SK-N-SH treated with all-trans-retinoic acid at 6 μM for 48 hours (cell line): ENCODE measurements around the gene PLEKHM3.

Experiments
- ATAC-seq: fragments of 200-7000 bp; cut with Tn5 transposase; 3 replicates; pipeline ENCODE4 v1.9.1; 2020; ENCODE audit warnings: mild to moderate bottlenecking, moderate library complexity
- ARNTL ChIP-seq: fragments of 450-650 bp; formaldehyde crosslinking; IDR thresholded peaks from 2 replicates; pipeline ENCODE4 v1.5.0; 2020; ENCODE audit warnings: low read depth, mild to moderate bottlenecking, moderate library complexity, borderline replicate concordance
- BACH2 ChIP-seq: fragments of 250-450 bp; sonication (Bioruptor Pico); IDR thresholded peaks from 2 replicates; pipeline ENCODE4 v1.9.0; 2021; ENCODE audit warnings: mild to moderate bottlenecking, borderline replicate concordance
- CREB5 ChIP-seq: fragments of 250-450 bp; sonication (Bioruptor Pico); IDR thresholded peaks from 2 replicates; pipeline ENCODE4 v1.5.1; 2020; ENCODE audit warnings: low read depth, mild to moderate bottlenecking, moderate library complexity
- ESRRG ChIP-seq: fragments of 250-450 bp; sonication (Bioruptor Pico); IDR thresholded peaks from 2 replicates; pipeline ENCODE4 v1.6.1; 2021; ENCODE audit warnings: mild to moderate bottlenecking
- GLIS3 ChIP-seq: fragments of 250-450 bp; sonication (Bioruptor Pico); IDR thresholded peaks from 2 replicates; pipeline ENCODE4 v1.5.0; 2020; ENCODE audit warnings: mild to moderate bottlenecking, moderate library complexity
- ISL1 ChIP-seq: fragments of 250-450 bp; sonication (Bioruptor Pico); IDR thresholded peaks from 2 replicates; pipeline ENCODE4 v2.1.2; 2022; ENCODE audit warnings: mild to moderate bottlenecking, moderate library complexity
- OSR1 ChIP-seq: fragments of 250-450 bp; sonication (Bioruptor Pico); IDR thresholded peaks from 2 replicates; pipeline ENCODE4 v1.8.0; 2022; ENCODE audit warnings: moderate library complexity, mild to moderate bottlenecking, inconsistent platforms
- PATZ1 ChIP-seq: fragments of 250-450 bp; sonication (Bioruptor Pico); IDR thresholded peaks from 2 replicates; pipeline ENCODE4 v1.8.0; 2020; ENCODE audit warnings: mild to moderate bottlenecking, moderate library complexity, borderline replicate concordance
- RARB ChIP-seq: fragments of 250-450 bp; sonication (Bioruptor Pico); IDR thresholded peaks from 2 replicates; pipeline ENCODE4 v1.8.0; 2021; ENCODE audit warnings: mild to moderate bottlenecking, moderate library complexity
- SNAI2 ChIP-seq: fragments of 250-450 bp; sonication (Bioruptor Pico); IDR thresholded peaks from 2 replicates; pipeline ENCODE4 v1.5.0; 2020; ENCODE audit warnings: mild to moderate bottlenecking, moderate library complexity
- TCF4 ChIP-seq: fragments of 250-450 bp; sonication (Bioruptor Pico); IDR thresholded peaks from 2 replicates; pipeline ENCODE4 v1.8.0; 2021; ENCODE audit warnings: mild to moderate bottlenecking, moderate library complexity, borderline replicate concordance
- TSHZ2 ChIP-seq: fragments of 250-450 bp; sonication (Bioruptor Pico); IDR thresholded peaks from 2 replicates; pipeline ENCODE4 v1.5.0; 2020; ENCODE audit warnings: mild to moderate bottlenecking, moderate library complexity
- ZC3H10 ChIP-seq: fragments of 250-450 bp; sonication (Bioruptor Pico); IDR thresholded peaks from 2 replicates; pipeline ENCODE4 v1.5.1; 2021; ENCODE audit warnings: mild to moderate bottlenecking, moderate library complexity
- ZFP3 ChIP-seq: fragments of 250-450 bp; sonication (Bioruptor Pico); IDR thresholded peaks from 2 replicates; pipeline ENCODE4 v1.5.0; 2020; ENCODE audit warnings: mild to moderate bottlenecking, moderate library complexity
- ZFP30 ChIP-seq: fragments of 450-650 bp; formaldehyde crosslinking; IDR thresholded peaks from 2 replicates; pipeline ENCODE4 v1.5.0; 2022; ENCODE audit warnings: mild to moderate bottlenecking, moderate library complexity
- ZNF565 ChIP-seq: fragments of 450-650 bp; formaldehyde crosslinking; conservative IDR thresholded peaks from 2 replicates; pipeline ENCODE4 v1.5.0; 2020; ENCODE audit warnings: low read depth, mild to moderate bottlenecking, moderate library complexity
- ZNF70 ChIP-seq: fragments of 450-650 bp; formaldehyde crosslinking; IDR thresholded peaks from 2 replicates; pipeline ENCODE4 v1.5.0; 2020; ENCODE audit warnings: mild to moderate bottlenecking, moderate library complexity
- ZNF8 ChIP-seq: fragments of 450-650 bp; formaldehyde crosslinking; IDR thresholded peaks from 2 replicates; pipeline ENCODE4 v1.5.0; 2020; ENCODE audit warnings: mild to moderate bottlenecking, moderate library complexity
- TF ChIP-seq, protein P1 (sequence below): fragments of 250-450 bp; sonication (Bioruptor Pico); IDR thresholded peaks from 2 replicates; pipeline ENCODE4 v1.5.1; 2021; ENCODE audit warnings: mild to moderate bottlenecking, moderate library complexity
- TF ChIP-seq, protein P2 (sequence below): fragments of 250-450 bp; sonication (Bioruptor Pico); IDR thresholded peaks from 2 replicates; pipeline ENCODE4 v1.8.0; 2021; ENCODE audit warnings: low read depth, mild to moderate bottlenecking, moderate library complexity, borderline replicate concordance

Gene PLEKHM3

DNA sequence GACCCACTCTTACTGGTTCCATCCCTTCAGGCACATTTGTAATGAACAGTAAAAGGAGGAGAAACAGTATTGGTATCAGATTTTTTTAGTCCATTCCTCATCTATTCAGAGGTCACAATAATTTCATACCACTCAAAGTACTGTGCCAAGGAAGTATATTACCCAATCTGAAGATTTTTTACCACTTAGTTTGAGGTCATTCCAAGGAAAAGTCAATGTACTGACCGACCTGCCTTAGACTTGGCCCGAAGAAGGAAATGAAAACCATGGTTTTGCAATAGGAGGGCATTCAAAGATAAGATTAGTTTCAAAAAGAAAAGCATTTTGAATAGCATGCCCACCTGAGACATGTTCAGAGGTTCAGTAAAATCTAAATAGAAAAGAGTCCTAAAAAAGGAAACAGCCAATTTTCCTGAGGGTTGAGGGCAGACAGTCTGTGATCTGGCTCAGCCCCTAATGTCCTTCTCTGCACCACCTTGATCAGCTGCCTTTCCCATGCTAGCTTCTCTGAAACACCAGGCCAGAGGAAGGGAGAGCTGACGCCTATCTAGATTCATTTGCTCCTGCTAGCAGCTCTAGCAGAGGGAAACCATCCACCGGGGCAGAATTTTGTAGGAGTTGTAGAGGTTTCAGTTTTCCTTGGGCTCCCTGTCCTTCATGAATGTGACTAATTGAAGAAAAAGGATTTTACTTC, 148.3 kb downstream of the PLEKHM3 start:
- no peak for TF ChIP-seq PATZ1 (CRISPR knock-in tag)
- TF ChIP-seq OSR1 (CRISPR knock-in tag) = no peak
- TF ChIP-seq ZC3H10 = no peak
- TF ChIP-seq ARNTL = no peak
- no peak for TF ChIP-seq TCF4 (CRISPR knock-in tag)
- no peak for ATAC-seq

GRCh38 chr2:207875473-207876212, 149.7 kb downstream of the PLEKHM3 start:
- no peak for ATAC-seq
- TF ChIP-seq ZFP30 = no peak
- no peak for TF ChIP-seq ZNF8 (CRISPR knock-in tag)
- TF ChIP-seq, protein P1, sequence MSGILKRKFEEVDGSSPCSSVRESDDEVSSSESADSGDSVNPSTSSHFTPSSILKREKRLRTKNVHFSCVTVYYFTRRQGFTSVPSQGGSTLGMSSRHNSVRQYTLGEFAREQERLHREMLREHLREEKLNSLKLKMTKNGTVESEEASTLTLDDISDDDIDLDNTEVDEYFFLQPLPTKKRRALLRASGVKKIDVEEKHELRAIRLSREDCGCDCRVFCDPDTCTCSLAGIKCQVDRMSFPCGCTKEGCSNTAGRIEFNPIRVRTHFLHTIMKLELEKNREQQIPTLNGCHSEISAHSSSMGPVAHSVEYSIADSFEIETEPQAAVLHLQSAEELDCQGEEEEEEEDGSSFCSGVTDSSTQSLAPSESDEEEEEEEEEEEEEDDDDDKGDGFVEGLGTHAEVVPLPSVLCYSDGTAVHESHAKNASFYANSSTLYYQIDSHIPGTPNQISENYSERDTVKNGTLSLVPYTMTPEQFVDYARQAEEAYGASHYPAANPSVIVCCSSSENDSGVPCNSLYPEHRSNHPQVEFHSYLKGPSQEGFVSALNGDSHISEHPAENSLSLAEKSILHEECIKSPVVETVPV (CRISPR knock-in tag) = no peak
- no peak for TF ChIP-seq SNAI2 (CRISPR knock-in tag)
- no peak for TF ChIP-seq ZNF70
- TF ChIP-seq, protein P2, sequence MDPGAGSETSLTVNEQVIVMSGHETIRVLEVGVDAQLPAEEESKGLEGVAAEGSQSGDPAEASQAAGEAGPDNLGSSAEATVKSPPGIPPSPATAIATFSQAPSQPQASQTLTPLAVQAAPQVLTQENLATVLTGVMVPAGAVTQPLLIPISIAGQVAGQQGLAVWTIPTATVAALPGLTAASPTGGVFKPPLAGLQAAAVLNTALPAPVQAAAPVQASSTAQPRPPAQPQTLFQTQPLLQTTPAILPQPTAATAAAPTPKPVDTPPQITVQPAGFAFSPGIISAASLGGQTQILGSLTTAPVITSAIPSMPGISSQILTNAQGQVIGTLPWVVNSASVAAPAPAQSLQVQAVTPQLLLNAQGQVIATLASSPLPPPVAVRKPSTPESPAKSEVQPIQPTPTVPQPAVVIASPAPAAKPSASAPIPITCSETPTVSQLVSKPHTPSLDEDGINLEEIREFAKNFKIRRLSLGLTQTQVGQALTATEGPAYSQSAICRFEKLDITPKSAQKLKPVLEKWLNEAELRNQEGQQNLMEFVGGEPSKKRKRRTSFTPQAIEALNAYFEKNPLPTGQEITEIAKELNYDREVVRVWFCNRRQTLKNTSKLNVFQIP (CRISPR knock-in tag) = no peak
- no peak for TF ChIP-seq ESRRG
- no peak for TF ChIP-seq RARB
- no peak for TF ChIP-seq BACH2
- no peak for TF ChIP-seq OSR1 (CRISPR knock-in tag)
- TF ChIP-seq ZC3H10 = no peak
- TF ChIP-seq ARNTL = no peak
- TF ChIP-seq ZNF565 (CRISPR knock-in tag) = no peak
- no peak for TF ChIP-seq ZFP3 (CRISPR knock-in tag)
- TF ChIP-seq GLIS3 (CRISPR knock-in tag) = no peak
- TF ChIP-seq, all 23 proteins: peak for 0

DNA sequence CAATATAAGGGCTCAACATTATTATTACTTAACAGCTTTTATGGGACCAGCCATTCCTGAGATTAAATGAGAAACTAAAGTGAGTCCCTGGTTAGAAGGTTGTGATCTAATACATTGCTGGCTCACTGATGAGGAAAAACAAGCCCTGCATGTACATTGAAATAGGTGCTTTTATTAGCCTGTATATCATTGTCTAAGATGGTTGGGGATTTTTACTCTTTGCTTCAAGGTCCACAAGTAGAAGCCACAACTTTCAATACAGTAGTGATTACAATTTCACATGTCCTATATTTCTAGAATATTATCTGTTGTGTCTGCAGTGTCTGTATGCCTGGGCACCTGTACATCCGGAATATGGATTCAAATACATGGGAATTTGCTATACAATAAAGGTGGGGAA, 151.5 kb downstream of the PLEKHM3 start:
- no peak for TF ChIP-seq CREB5 (CRISPR knock-in tag)
- TF ChIP-seq ZFP3 (CRISPR knock-in tag) = no peak
- no peak for TF ChIP-seq GLIS3 (CRISPR knock-in tag)
- TF ChIP-seq ISL1 (CRISPR knock-in tag) = no peak
- TF ChIP-seq PATZ1 (CRISPR knock-in tag) = no peak
- TF ChIP-seq ZC3H10 = no peak
- TF ChIP-seq, protein P1 (CRISPR knock-in tag) = no peak
- no peak for TF ChIP-seq SNAI2 (CRISPR knock-in tag)
- TF ChIP-seq TSHZ2 (CRISPR knock-in tag) = no peak
- TF ChIP-seq, protein P2 (CRISPR knock-in tag) = no peak
- TF ChIP-seq ARNTL = no peak

More for the DNA sequence above, 151.5 kb downstream of the PLEKHM3 start:
- ATAC-seq = no peak
